CD4-positive, alpha-beta T cell treated with Interferon alpha-2 for 1 hour (primary cell): ENCODE measurements around the gene OFD1.

Source experiments
- DNase-seq, 2 donors: peaks; one replicate each; pipeline ENCODE4 v3.0.0-alpha.2; 2020 to 2022

The OFD1 gene

DNA sequence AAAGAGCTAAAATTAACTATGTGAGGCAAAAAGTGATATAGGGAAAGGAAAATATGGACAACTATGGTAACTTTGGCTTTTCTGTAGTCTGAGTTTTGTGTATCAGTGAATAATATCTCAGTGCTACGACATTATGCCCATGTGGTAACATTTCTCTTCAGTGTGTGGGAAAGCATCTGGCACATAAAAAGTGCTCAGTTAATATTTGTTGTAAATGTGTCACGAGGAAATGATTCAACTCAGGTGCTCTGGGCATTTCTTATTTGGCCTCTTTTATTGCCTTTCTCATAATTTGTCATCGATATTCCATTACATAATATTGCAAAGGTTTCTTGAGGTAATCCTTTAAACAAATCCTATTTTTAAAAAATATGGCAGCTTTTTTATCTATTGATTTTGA is 17.6 kb downstream of the OFD1 start:
- DNase-seq = no peak

GRCh38 chrX:13752646-13753045 is 18.1 kb downstream of the OFD1 start:
- peak in 1 of 2 donors; percentile 5 for DNase-seq

- no peak for DNase-seq
These were observed 20.2 kb downstream of the OFD1 start for GRCh38 chrX:13754765-13755164.

DNA sequence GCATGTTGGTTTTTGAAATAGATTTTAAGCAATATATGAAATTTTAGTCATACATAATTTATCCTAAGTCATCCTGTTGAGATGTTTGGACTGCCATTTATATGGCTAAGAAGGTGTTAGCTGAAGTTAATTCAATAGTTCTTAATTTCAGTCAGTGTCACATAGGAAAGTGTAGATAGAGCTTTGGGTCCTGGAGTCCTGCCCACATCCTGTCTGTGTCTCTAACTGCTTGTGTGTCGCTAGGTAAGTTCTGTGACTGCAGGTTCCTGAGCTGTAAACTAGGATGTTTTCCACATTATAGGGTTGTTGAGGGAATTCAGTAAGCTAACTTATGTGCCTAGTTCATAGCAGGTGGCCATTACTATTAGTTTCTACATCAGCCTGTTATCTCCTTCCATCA is 20.7 kb downstream of the OFD1 start:
- peak in 1 of 2 donors; percentile 38 for DNase-seq

GRCh38 chrX:13756381-13756780 is 21.8 kb downstream of the OFD1 start:
- no peak for DNase-seq

GRCh38 chrX:13759152-13759718 is 24.7 kb downstream of the OFD1 start:
- DNase-seq = peak in 1 of 2 donors; percentile 8

GRCh38 chrX:13760426-13760825 is 25.9 kb downstream of the OFD1 start:
- no peak for DNase-seq

- DNase-seq = no peak
These were observed 27.3 kb downstream of the OFD1 start for GRCh38 chrX:13761606-13762414.

GRCh38 chrX:13763489-13763888 is 28.9 kb downstream of the OFD1 start:
- DNase-seq = no peak

DNA sequence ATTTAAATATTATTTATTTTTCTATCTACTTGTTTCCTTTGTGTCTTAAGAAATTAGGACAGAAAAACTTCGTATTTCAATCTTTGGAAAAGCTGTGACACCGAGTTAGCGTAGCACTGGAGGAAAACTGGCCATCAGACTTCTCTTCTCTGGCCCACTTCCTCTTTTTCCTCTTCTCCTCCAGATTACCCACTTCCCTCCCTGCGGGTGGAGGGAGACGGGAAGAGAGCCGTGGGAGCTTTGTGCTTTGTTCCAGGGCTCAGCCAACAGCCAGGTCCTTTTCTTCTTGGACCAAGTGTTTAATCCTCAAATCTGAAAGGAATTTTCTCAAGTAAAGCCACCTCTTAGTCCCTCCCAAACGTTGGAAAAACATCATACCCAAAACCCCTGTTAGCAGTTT is 29.7 kb downstream of the OFD1 start:
- DNase-seq = no peak

DNA sequence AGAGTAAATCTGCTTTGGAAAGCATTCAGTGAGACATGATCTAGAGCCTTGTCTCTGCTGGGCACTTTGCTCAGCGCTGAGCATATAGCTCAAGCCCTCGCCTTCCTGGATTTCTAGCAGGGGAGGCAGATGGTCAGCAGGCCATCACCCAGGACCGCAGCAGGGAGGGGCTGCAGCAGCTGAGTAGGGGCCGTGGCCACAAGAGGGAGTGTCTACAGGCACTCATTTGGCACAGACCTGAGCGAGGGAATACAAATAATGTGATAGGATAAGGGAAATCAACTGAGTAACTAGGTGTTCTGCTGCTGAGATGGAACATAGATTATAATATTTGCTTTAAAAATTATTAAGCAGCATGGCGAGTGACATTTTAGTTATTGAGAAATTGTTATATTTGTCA is 30.2 kb downstream of the OFD1 start:
- no peak for DNase-seq

GRCh38 chrX:13768939-13769338 is 34.4 kb downstream of the OFD1 start:
- no peak for DNase-seq

- no peak for DNase-seq
These were observed 35.5 kb downstream of the OFD1 start for GRCh38 chrX:13770013-13770535.

DNA sequence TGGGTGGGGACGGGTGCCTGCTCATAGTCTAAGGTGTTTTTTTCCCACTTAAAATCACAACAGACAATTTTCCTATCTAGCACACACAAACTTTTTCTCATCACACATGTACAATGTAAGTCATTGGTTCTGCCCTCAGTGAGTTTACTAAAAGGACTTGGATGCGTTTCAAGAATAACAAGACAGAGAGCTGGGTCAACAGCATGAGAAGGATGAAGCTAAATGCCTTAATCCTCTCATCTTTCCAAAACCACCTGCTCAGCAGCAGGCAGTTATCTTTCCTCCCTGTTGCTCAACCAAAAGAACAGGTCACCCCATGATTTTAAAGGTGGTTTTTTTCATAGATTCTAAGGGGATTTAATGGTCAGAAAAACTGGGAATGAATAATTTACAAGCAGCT is 40.1 kb downstream of the OFD1 start:
- no peak for DNase-seq

DNA sequence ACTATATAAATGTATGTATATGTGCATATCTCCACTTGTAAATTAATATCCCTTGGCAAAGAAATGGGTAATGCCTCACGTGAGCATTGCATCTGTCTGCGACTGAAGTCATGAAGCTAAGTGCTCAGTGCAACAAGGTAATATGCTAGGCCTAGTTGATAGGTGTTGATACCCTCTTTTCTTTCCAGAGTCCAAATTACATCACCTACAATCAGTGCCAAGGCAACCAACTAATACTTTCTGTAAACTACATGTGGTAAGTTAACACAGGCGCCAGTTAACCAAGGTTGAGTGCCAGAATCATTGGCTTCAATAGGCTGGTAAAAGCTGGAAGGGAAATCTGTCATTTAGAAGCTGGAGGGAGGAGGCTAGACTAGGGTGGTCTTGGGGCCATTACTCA is 41.3 kb downstream of the OFD1 start:
- DNase-seq = no peak

- DNase-seq = no peak
These were observed 41.8 kb downstream of the OFD1 start for GRCh38 chrX:13776387-13776786.

DNA sequence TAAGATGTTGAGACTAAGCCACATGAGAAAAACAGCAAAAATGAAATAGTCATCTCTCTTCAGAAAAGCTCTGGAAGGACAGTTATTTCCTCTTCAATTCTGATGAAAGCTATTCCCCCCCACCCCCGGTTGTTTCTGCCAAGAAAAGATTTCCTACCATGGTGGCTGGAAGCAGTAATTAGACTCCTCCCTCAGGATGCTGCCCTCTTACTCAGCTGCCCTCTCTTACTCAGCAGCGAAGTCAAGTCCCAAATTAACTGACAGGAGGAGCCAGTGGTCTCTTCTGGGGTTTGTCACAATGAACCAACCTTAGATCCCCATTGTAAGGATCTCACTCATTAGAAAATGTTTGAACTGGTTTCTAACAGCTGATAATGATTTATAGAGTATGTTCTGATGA is 44.4 kb downstream of the OFD1 start:
- DNase-seq = no peak

DNA sequence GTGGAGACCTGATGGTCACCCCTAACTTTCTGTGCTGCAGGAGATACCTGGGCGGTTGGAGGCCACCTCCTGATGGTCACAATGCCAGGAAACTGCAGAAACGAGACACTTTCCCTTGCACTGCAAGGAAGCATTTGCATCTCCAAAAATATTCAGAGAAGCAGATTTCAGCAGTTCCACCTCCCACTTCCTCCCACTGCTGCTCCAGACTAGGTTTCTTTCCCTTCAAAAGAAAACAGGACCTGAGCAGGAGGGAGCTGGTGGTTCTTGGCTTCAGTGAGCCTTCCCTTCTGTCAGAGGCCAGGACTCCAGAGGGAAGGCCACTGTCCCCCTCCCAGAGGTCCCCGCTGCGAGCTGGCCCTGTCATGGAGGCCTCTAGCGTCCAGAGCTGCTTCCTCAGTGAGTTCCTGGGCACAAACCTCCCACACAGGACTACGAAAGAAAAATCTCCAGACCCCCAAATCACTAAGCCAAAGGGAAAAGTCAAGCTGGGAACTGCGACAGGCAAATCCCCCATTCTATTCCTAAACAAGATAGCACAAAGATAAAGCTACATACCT is 46.4 kb downstream of the OFD1 start:
- DNase-seq = no peak

GRCh38 chrX:13786048-13786447 is 51.5 kb downstream of the OFD1 start:
- DNase-seq = no peak

DNA sequence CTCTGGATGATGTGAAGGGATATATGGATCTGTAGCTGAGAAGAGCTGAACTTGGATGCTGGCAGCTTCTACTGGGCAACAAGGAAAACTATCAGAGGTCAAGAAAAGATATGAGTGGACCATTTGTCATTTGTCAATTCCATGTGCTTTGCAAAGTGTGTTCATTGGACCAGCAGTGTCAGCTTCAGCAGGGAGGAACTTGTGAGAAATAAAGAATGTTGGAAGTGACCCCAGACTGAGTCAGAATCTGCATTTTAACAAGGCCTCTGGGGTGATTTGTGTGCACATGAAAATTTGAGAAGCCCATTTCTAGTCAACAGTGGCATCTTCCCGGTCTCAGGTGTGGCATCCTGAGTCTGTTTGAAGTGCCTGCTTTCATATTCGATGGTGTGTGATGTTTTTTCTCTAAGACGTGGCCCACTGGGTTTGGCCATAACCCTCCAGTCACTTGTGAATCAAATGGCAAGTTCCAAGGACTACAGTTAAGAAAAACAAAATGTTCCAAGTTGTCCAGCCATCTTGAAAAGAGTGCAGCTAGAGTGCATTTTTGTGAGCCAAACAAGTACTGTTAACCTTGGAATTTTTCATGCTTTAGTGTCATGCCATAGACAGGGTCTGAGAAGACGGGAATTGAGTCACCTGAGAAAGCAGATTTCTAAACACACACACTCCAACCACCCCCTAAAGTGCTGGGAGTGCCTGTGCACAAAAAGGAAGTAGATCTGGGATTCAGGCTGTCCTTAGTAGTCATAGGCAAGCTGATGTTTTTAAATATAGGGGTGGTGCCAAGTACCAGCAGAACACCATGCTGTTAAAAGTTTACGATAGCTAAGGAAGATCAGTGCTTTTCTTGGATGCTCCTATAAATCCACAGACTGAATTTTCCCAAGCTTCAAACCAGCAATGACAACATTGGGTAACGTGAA is 55.9 kb downstream of the OFD1 start:
- no peak for DNase-seq

- DNase-seq = no peak
These were observed 56.6 kb downstream of the OFD1 start for GRCh38 chrX:13791145-13791544.

- DNase-seq = no peak
These were observed 57.0 kb downstream of the OFD1 start for GRCh38 chrX:13791559-13791958.

GRCh38 chrX:13793897-13794296 is 59.3 kb downstream of the OFD1 start:
- DNase-seq = no peak
